CD4-positive, alpha-beta T cell treated with Interferon gamma for 1 hour (primary cell): ENCODE results near the gene BSN.

Experiments used
- DNase-seq: peaks from one replicate; pipeline ENCODE4 v3.0.0-alpha.2; 2020

BSN gene

DNA sequence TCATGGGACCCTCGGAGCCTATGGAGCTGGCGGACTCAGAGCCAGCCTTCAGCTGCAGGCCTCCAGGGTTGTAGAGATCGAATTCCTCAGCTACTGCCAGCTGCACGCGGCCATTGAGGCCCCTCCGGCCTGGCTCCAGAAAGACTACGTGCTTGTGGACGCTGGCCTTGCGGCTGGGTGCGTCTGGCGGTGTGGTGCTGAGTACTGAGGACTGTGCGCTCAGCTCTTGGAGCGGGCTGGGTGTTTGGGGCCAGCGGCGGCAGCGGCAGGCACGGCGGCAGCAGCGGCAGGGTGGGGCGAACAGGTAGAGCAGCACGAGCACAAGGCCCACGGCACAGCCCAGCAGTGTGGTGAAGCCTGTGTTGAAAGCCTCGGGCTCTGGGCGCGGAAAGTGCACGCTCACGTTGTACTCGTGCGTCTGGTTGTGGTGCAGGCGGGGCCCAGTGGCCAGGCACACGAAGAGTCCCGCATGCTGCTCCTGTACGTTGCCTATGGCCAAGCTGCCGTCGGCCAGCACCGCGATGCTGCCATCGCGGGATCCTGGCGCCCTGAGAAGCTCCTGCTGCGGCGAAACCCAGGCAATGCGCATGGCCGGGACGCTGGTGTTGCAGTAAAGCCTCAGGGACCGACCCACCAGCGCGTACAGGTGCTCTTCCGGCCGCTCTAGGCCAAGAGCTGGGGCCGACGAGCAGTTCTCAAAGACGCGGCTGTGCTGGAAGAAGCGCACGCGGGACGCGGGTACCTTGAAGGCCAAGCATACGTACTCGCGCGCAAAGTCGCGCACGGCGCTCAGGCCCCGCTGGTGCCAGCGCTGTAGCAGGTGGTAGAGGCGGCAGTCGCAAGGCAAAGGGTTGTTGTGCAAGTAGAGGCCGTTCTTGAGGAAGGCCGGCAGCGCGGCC lies 163.9 kb downstream of the BSN start:
- no peak for DNase-seq

DNA sequence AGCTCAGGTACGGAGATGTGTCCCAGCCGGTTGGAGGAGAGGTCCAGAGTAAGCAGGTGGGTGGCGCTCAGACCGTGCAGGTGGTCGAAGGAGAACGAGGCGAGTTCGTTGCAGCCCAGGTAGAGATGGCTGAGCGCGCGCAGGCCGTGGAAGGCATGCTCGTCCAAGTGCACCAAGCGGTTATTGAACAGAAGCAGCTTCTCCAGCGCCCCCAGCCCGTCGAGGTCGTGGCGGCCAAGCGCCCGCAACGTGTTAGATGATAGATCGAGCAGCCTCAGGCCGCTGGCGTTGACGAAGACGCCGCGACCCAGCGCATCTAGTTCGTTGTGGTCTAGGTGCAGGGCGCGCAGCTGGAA lies 164.6 kb downstream of the BSN start:
- no peak for DNase-seq

DNA sequence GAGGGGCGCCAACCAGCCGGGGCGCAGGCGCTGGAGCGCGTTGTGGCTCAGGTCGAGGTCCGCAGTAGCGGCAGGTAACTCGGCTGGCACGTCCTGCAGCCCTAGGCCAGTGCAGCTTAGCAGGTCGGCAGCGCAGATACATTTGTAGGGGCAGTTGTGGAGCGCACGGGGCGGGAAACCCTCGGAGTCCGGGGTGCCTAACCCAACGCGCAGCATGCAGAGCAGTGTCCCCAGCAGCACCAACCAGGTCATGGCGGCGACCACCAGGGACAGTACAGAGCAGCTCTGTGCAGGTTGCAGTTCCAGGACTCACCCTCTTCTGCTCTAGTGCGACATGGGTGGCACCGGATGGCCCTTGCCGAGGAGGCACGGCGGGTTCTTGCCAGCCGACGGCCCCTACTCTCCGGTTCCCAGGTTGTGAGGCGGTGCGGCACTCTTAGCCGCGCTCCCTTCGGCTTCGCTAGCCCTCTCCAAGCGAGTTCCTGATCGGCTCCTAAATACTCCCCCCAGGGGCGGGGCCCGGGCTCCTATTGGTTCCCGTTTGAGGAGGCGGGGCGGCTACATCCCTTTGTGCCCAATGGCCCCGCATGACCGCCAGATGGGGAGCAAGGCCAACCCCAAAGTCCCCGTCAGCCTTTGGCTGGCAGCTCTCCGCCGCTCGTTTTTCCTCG lies 165.1 kb downstream of the BSN start, which contains the start of gene AMIGO3:
Gene AMIGO3, minus strand, starts transcription at position 471 of the 671 bp plus-strand sequence. Its CDS starts 219 bp downstream, at position 252.
- DNase-seq: peak; percentile 88
